Right cardiac atrium (tissue), 5 donors: Measurements from ENCODE around the gene UBALD2. TPM values are rescaled to one million over a fixed set of nuclear protein-coding genes. Genes with fewer than 3 reads are reported as not detected.
"Not testable (repeated sequence)": the region's sequence is repeated elsewhere in the genome, so short reads cannot be mapped to it uniquely, and the experiment has no call there.

Experiments used
- ATAC-seq, 2 donors: fragments of 200-7000 bp; cut with Tn5 transposase; one replicate each; pipeline versions ENCODE4 v1.8.0 to v1.9.1; 2020; ENCODE audit warnings: moderate library complexity in 2 of 2, mild to moderate bottlenecking in 1 of 2
- DNase-seq, 3 donors: peaks; one replicate each; pipeline ENCODE4 v3.0.0-alpha.2; 2020
- H3K27ac ChIP-seq: one replicate; pipeline ENCODE4 v1.5.1; 2013; ENCODE audit warnings: mild to moderate bottlenecking, low read length, control low read depth, moderate library complexity
- H3K27me3 ChIP-seq: one replicate; pipeline ENCODE4 v1.6.1; 2013; ENCODE audit not compliant: control insufficient read depth, insufficient read depth
- H3K4me1 ChIP-seq: one replicate; pipeline ENCODE4 v1.6.1; 2013; ENCODE audit warnings: low read length; ENCODE audit not compliant: control insufficient read depth, insufficient read depth
- H3K4me3 ChIP-seq: one replicate; pipeline ENCODE4 v1.5.1; 2013; ENCODE audit warnings: low read length, control low read depth
- H3K9me3 ChIP-seq: one replicate; pipeline ENCODE4 v1.6.1; 2013; ENCODE audit warnings: low read length; ENCODE audit not compliant: control insufficient read depth
- WGBS: extraction: QIAGEN DNeasy Blood & Tissue Kit; methylation state at CpG from one replicate; pipeline ENCODE4 v1.1.7; 2013; 5-methylcytosine and 5-hydroxymethylcytosine counted together
- intact Hi-C, 4 donors: fragments of 100-400 bp; cut with DNase I; formaldehyde crosslinking; loops; one replicate each; pipeline versions ENCODE4 v1.11.0 to v1.14.0; 2022 to 2023
- polyA plus RNA-seq: library from polyadenylated mRNA; stranded (reverse); fragments of 200-250 nt; gene quantifications from one replicate; pipeline ENCODE4 v1.2.3, GENCODE V29; 2013
- total RNA-seq, 4 donors: library from RNA; stranded (reverse); fragmentation: NEBNext Ultra II Directional; extraction: Animal tissue kit (Norgen Biotek cat#: 25700); gene quantifications; one replicate each; pipeline ENCODE4 v1.2.1, GENCODE V29; 2021
- donor health status: healthy with polysubstance abuse.
- donor health status: DM: no; HTN: yes; CAD: no.
- donor health status: DM: no; HTN: no; CAD: no.
- donor health status: DM: no; HTN: yes; CAD: no; lungs with severe emphysema.
- donor health status: DM: yes; HTN: yes; CAD: no.

The UBALD2 gene
- total and polyA plus RNA-seq, 5 donors = 19.5 to 28.9 (median 20.6) TPM

DNA sequence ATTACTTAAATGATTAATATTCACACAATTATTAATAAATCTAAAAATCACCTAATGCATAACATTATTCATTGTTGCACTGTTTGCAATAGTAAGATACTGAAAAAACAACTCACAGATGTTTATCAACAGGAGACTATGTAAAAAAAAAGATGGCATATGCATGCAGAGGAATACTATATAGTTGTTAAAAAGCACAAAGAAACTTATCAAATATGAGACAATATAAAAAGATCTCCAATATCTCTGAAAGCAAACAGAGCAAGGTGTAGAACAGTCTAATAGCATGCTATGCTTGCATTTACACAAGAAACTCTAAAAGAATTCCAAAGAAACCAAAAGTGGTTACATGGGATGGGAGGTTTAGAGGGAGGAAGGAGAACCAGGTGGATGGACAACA, 28.5 kb upstream of the UBALD2 start:
- Histone ChIP-seq H3K27ac (no peak overlapping the region), H3K9me3 (no peaks in the 10 kb centered on the region), H3K4me3 (no peak overlapping the region), H3K4me1 (peaks cover 1% of the 10 kb centered on the region), H3K27me3 (no peaks in the 10 kb centered on the region)
- DNase-seq (no peak), ATAC-seq (no peak)
- intact Hi-C loops = no loop called here

DNA sequence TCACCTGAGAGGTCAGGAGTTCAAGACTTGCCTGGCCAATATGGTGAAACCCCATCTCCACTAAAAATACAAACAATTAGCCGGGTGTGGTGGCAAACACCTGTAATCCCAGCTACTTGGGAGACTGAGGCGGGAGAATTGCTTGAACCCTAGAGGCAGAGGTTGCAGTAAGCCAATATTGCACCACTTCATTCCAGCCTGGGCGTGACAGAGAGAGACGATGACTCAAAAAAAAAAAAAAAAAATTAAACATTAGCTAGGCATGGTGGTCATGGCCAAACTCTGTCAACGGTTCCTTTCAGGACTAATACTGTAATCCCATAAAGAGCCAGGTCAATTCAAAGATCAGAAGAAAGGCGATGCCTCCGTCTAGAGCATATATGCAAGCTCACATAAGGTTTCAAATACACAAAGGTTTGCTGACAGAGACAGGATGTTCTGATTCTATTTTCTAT, 27.3 kb upstream of the UBALD2 start:
- Histone ChIP-seq H3K4me1 (peaks cover 1% of the 10 kb centered on the region), H3K4me3 (no peak overlapping the region), H3K27ac (no peak overlapping the region), H3K9me3 (no peaks in the 10 kb centered on the region), H3K27me3 (no peaks in the 10 kb centered on the region)
- 91% methylated on average over 7 of the region's 7 CpGs for WGBS
- DNase-seq = no peak
- intact Hi-C loops = no loop called here
- ATAC-seq = no peak

DNA sequence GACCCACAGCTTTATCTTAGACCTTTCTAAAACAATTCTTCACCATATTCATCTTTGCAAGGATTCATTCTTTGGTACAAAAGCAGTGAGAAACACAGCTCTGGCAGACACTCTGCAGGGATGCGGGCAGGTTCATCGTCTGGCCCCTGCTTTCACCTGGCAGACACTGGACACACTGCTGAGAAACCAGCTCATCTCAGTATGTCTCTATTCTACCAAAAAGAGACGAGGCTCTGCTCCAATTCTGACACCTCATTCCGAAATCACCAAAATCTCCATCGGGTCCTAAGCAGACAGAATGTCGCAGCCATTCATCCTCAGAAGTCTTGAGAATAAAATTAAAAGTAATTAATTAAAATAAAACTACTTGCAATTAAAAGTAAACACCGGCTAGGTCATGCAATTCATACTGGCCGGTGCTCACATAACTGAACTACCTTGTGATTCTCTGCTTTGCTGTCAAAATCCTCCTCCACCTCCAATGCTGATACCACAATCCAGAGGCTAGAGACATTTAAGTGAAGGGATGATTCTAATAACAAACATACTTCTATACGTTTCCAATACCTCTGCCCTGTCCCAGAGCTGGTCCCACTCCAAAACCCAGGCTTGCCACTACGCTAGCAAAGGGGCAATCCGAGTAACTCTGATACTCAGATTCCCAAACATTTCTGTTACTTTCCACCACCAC, 26.2 kb upstream of the UBALD2 start:
- ATAC-seq (no peak), DNase-seq (no peak)
- Histone ChIP-seq H3K27me3 (no peaks in the 10 kb centered on the region), H3K9me3 (no peaks in the 10 kb centered on the region), H3K4me3 (peak overlapping the region; percentile 95), H3K27ac (no peak overlapping the region), H3K4me1 (peaks cover 1% of the 10 kb centered on the region)
- intact Hi-C loops = no loop called here
- WGBS = 59% methylated on average over 11 of the region's 11 CpGs

DNA sequence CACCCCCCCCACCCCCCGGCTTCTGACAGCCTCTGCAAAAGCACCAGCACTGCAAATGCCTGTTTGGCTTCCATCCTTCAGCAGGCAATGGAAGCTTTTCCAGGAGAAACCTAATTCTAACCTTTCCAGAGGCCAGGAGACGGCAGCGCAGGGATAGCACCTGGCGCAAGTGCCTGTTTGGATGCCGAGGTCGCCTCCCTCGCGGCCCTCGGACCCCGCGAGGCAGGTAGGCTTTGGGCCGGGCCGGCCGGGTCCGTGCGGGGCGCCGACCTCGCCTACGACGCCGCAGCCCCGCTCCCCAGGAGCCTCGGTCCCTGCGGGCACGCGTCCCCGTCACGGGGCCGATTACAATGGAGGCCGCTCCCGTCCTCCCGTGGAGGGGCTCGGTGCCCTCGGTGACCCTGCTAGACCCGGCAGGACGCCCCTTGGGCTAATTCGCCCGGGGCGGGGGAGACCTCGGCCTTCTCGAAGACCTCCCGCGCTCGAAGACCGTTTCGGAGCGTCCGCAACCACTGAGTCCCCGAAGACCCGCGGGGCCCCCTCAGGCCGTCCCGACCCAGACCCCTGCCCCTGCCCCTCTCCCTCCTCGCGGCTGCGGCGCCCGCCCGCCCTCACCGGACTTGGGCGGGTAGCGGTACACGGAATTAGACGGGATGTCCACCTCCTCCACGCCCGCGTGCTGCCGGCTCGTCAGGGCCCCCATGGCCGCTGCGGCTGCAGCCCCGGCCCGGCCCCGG, 25.4 kb upstream of the UBALD2 start:
- no peaks in the 10 kb centered on the region for H3K9me3 ChIP-seq
- peak; percentile 6 to 9 for ATAC-seq
- intact Hi-C loops = no loop called here
- peak overlapping the region; percentile 15 for H3K27ac ChIP-seq
- H3K4me3 ChIP-seq = peak overlapping the region; percentile 95
- H3K4me1 ChIP-seq = peaks cover 1% of the 10 kb centered on the region
- DNase-seq = peak in 1 of 3 donors; percentile 64
- 4% methylated on average over 75 of the region's 75 CpGs for WGBS
- no peaks in the 10 kb centered on the region for H3K27me3 ChIP-seq

DNA sequence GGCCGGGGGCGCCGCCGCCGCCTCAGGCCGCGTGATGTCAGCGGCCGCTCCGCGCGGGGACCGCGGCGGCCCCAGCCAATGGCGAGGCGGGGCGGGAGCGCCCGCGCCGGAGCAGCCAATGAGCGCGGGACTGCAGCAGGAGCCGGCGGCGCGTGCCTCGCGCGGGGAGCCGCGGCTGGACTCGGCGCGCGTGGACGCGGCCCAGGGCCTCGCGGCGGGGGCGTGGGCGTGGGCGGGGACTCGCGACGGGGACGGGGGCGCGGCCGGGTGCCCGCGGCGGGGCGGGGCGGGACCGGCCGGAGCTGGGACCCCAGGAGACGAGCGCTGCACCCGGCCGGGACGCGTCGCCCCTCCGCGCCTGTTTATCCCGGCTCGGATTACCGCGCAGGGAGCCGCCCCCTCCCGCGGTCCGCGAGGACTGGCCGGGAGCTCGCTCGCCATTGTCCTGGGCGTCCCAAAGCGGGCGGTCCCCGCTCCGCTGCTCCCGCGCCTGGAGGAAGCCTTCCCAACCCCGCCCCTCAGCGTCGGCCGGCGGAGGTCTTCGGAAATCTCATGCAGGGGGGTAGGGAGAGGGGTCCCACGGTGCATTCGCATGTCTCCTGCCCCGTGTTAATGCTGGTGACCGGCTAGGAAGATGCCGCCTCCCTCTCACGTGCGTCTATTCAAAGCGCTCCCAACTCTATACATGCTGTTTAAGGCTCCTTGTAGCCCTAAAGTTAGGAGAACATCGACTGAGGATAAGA, 24.5 kb upstream of the UBALD2 start, which contains the start of gene RNF157:
Gene RNF157, minus strand, starts transcription at position 33 of the 743 bp plus-strand sequence. CDS start 253 bp downstream, outside the sequence.
- no peaks in the 10 kb centered on the region for H3K9me3 ChIP-seq
- H3K4me3 ChIP-seq = peak within 1 kb of the TSS; percentile 95
- ATAC-seq (peak; percentile 83 to 88), DNase-seq (peak; percentile 68 to 90 (median 88))
- WGBS = under 1% methylated on average over 101 of the region's 102 CpGs
- peaks cover 1% of the 10 kb centered on the region for H3K4me1 ChIP-seq
- no peaks in the 10 kb centered on the region for H3K27me3 ChIP-seq
- intact Hi-C loops = no loop called here
- H3K27ac ChIP-seq = peak within 1 kb of the TSS; percentile 40

DNA sequence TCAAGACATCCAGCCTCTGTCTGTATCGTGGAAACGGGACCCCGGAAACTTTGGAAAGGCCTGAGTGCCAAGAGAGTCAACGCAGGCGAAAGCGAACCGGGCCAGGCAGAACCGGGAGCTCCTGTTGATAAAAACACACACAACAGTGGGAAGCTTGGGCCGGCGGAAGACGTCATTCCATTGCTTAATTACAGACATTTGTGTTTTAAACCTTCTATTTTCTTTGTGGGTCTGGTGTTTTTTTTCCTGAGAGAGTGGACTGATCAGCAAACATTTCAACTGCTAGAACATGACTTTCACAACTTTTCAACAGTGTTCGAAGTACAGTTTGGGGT, 24.0 kb upstream of the UBALD2 start:
- Histone ChIP-seq H3K4me1 (peaks cover 1% of the 10 kb centered on the region), H3K4me3 (peak overlapping the region; percentile 95), H3K27me3 (no peaks in the 10 kb centered on the region), H3K27ac (no peak overlapping the region), H3K9me3 (no peaks in the 10 kb centered on the region)
- intact Hi-C loops = no loop called here
- ATAC-seq (peak; percentile 33 to 62), DNase-seq (peak in 2 of 3 donors; percentile 50 to 83)
- 10% methylated on average over 12 of the region's 12 CpGs for WGBS

DNA sequence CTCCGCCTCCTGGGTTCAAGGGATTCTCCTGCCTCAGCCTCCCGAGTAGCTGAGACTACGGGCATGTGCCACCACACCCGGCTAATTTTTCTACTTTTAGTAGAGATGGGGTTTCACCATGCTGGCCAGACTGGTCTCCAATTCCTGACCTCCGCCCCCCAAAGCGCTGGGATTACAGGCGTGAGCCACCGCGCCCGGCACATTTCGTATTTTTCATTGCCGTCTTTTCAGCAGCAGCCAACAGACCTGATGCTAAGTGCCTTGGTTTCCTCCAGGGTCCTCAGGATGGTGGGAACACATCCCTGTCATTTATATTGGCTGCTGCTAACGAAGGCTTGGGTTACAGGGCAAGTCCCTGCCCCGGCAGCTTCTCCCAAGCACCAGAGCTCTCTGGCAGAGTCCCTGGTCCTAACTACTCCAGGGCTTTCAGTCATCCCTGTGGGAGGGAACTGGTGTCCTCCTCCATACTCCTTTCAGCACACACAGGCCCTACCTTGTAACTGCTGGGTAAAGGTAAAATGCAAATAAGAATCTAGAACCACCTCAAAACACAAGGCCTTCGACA, 23.4 kb upstream of the UBALD2 start:
- no peak overlapping the region for H3K27ac ChIP-seq
- H3K4me1 ChIP-seq = peaks cover 1% of the 10 kb centered on the region
- no peak overlapping the region for H3K4me3 ChIP-seq
- intact Hi-C loops = no loop called here
- DNase-seq (no peak), ATAC-seq (no peak)
- no peaks in the 10 kb centered on the region for H3K9me3 ChIP-seq
- no peaks in the 10 kb centered on the region for H3K27me3 ChIP-seq
- WGBS = 95% methylated on average over 15 of the region's 15 CpGs

DNA sequence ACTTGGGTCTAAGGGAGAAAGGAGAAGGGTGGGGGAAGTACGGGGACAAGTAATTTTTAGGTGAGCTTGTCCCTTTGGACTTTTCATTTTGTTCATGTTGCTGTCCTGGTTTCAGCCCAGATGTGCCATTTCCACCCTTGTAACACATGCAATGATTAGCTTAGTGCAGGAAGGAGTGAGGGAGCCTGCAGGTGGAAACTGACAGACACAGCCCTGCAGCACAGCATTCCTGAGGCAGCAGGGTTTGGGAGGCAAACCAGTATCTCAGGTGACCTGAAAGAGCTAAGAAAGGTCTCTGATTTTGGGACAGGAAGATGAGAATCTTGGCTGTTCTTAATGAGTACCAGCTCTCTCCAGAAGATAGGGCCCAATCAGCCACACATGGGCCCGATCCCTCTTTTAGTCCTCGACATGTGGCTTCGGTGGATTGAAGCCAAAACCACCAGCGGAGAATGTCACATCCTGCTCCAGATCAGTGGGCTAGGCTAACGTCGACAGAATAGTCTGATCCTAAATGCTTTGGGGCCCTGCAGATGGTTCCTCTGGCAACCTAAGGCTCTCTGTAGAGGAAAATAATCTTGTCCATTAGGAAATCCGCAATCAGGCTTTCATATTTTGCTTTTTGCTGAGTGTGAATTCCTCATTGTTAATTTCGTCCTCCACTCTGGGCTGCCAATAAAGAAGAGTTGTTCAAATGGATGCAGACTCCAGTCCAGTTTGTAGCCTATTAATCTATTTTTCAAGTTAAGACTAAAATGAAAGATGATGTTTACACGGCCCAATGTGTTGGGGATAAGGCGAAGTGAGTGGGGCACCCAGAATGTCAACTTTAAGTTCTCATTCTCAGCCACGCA, 21.1 kb upstream of the UBALD2 start:
- WGBS = 65% methylated on average over 12 of the region's 12 CpGs
- Histone ChIP-seq H3K27me3 (no peaks in the 10 kb centered on the region), H3K9me3 (no peaks in the 10 kb centered on the region), H3K4me3 (no peak overlapping the region), H3K4me1 (peaks cover 1% of the 10 kb centered on the region), H3K27ac (no peak overlapping the region)
- ATAC-seq (no peak), DNase-seq (no peak)
- intact Hi-C loops = no loop called here

DNA sequence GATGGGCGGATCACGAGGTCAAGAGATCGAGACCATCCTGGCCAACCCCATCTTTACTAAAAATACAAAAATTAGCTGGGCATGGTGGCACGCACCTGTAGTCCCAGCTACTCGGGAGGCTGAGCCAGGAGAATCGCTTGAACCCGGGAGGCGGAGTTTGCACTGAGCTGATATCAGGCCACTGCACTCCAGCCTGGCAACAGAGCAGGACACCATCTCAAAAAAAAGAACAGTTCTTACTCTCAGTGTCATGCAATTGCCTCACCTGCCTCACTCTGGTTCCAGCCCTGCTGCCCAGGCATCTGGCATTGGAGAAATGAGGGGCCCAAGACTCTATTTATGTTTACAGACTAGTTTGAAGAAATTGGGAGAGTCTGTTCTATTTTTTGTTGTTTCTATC, 20.4 kb upstream of the UBALD2 start:
- H3K9me3 ChIP-seq, ATAC-seq, DNase-seq, intact Hi-C loops, H3K27ac ChIP-seq, H3K4me1 ChIP-seq, H3K4me3 ChIP-seq, H3K27me3 ChIP-seq: not testable (repeated sequence)
- WGBS = 93% methylated on average over 8 of the region's 8 CpGs
